Activated naive CD8-positive, alpha-beta T cell (primary cell): Measurements from ENCODE around the gene PSMA5.
"Not testable (repeated sequence)": the region's sequence is repeated elsewhere in the genome, so short reads cannot be mapped to it uniquely, and the experiment has no call there.

Source experiments
- H3K27ac Mint-ChIP-seq: one replicate; pipeline ENCODE4 v1.8.0; 2021; ENCODE audit warnings: mixed read lengths
- H3K27me3 Mint-ChIP-seq: one replicate; pipeline ENCODE4 v1.8.0; 2021; ENCODE audit warnings: mixed read lengths
- H3K36me3 Mint-ChIP-seq: one replicate; pipeline ENCODE4 v1.8.0; 2021; ENCODE audit warnings: mixed read lengths
- H3K4me1 Mint-ChIP-seq: one replicate; pipeline ENCODE4 v1.8.0; 2021; ENCODE audit warnings: low read depth, mixed read lengths
- H3K4me3 Mint-ChIP-seq: one replicate; pipeline ENCODE4 v1.8.0; 2021; ENCODE audit warnings: mild to moderate bottlenecking, mixed read lengths
- H3K9me3 Mint-ChIP-seq: one replicate; pipeline ENCODE4 v1.8.0; 2021; ENCODE audit warnings: low read depth, mixed read lengths

Gene PSMA5

DNA sequence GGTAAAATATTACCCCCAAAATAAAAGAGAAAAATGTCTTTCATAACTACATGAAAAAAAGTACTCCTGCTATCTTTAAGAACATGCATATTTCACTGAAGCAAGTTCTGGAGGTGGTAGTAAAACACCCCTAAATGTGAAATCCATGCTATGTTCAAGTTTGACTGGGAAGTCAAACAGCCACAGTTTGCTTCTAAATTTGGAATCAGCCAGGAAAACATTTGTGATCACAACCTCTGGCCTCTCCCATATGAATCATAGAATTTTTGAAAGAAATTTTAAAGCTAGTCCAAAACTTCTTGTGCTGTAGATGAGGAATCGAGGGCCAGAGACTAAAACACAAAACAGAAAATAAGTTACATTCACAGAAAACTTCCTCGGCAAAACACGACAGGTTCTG lies 35.1 kb downstream of the PSMA5 start:
- Mint-ChIP-seq H3K36me3 (no peaks in the 10 kb centered on the region), H3K4me3 (no peak overlapping the region), H3K27me3 (peaks cover 27% of the 10 kb centered on the region), H3K27ac (no peak overlapping the region), H3K9me3 (no peaks in the 10 kb centered on the region), H3K4me1 (no peaks in the 10 kb centered on the region)

DNA sequence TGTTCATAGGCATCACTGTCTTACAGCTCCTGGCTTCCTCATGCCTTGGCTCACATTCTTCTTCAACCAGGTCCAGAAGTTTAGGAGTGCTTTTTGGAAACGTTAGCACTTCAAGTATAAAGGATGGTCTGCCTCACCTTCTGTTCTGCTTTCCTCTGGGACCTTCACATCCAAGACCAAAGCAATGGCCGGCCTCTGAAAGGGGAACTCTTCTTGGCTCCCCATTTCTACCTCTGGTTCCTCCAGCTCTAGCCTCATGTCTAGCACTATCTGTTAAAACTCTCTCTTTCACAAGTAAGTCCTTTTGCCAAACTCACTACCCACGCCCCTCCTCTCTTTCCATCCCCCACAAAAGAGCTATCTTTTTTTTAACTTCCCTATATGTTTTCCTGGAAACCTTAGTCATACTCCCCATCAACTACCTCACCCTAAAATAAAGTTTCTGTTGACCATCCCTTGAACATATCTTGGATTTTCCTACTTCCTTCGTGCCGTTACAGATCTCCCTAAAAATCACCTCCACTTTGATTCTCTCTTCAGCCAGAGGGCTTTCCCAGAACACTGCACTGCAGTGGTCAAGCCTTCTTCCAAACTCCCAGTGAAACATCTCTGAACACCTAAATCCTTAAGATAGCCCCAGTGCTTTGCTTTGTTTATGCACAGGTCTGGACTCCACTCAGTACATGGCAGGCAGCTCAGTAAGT lies 36.5 kb downstream of the PSMA5 start:
- Mint-ChIP-seq H3K4me3 (no peak overlapping the region), H3K9me3 (no peaks in the 10 kb centered on the region), H3K4me1 (no peaks in the 10 kb centered on the region), H3K27ac (no peak overlapping the region), H3K27me3 (peaks cover 17% of the 10 kb centered on the region), H3K36me3 (no peaks in the 10 kb centered on the region)

DNA sequence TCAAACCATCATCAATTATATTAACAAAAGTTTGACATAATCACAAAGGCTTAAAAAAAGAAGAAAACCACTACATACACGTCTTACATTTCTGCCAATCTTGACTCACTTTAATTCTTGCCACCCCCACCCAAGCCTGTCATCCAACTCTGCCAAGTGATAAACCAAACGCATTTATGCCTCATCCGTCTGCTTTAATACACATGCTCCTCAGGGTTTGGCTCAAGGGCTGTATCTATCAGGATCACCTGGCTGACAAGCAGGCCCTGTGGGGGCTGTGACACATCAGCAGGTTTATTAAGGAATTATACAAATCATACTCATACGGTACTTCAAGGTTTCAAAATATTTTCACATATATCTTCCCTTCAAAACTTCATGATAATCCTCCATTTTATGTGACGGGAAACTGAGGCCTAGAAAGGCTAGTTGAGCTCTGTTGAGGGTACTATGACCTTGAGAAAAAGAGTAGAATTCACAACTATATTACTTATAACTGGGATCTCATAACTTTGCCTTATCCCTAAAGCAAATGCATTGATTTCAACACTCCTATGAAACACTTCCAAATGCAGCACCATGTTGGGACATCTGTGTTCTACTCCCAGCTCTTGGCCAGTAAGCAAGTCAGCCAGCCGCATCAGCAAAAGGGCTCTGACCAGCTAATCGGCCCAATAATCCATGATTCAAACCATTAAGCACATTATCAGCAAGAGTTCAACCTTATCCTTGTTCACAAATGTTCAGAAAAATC lies 37.2 kb downstream of the PSMA5 start:
- no peak overlapping the region for H3K4me3 Mint-ChIP-seq
- no peak overlapping the region for H3K27ac Mint-ChIP-seq
- no peaks in the 10 kb centered on the region for H3K9me3 Mint-ChIP-seq
- peaks cover 14% of the 10 kb centered on the region for H3K27me3 Mint-ChIP-seq
- H3K36me3 Mint-ChIP-seq, result no peaks in the 10 kb centered on the region
- no peaks in the 10 kb centered on the region for H3K4me1 Mint-ChIP-seq

DNA sequence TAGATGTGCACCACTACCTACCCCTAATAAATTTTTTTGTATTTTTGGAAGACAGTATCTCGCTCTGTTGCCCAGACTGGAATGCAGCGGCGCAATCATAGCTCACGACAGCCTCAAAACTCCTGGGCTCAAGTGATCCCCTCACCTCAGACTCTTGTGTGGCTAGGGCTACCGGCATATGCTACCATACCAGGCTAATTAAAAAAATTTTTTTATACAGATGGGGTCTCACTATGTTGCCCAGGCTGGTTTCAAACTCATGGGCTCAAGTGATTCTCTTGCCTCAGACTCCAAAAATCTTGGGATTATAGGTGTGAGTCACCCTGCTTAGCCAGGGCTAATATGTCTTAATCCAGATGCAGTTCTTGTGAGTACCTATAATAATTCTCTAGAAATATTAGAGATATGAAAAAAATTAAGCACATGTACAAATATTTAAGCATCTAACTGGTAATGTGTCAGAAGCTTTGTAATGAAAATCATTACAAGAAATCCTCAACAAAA lies 38.0 kb downstream of the PSMA5 start:
- Mint-ChIP-seq H3K36me3 (no peaks in the 10 kb centered on the region), H3K27ac (no peak overlapping the region), H3K4me1 (no peaks in the 10 kb centered on the region), H3K9me3 (no peaks in the 10 kb centered on the region), H3K27me3 (peaks cover 11% of the 10 kb centered on the region), H3K4me3 (no peak overlapping the region)

DNA sequence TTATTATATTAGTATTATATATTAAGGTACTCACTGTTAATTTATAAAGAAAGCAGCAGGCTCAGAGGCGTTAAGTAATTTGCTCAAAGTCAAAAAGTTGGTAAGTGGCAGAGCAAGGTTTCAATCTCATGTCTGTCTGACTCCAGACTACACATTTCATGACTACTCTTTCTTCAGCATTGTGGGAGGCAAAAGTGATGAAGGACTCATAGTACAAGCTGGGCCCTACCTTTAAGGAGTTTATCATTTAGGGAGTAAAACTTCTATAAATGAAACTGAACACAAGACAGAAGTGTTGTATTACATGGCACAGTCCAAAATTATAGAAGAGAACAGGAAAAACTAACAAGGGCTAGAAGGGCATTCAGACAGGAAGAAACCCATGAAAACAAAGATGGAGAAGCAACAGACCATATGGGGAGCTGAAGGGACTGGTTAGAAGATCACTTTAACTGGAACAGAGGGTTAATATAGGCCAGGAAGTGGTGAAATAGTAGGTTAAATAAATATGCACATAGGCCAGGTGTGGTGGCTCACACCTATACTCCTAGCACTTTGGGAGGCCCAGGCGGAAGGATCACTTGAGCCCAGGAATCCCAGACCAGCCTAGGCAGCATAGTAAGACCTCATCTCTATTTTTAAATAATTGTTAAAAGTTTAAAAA lies 40.1 kb downstream of the PSMA5 start:
- H3K27ac Mint-ChIP-seq, result no peak overlapping the region
- no peaks in the 10 kb centered on the region for H3K4me1 Mint-ChIP-seq
- no peak overlapping the region for H3K4me3 Mint-ChIP-seq
- peaks cover 5% of the 10 kb centered on the region for H3K27me3 Mint-ChIP-seq
- no peaks in the 10 kb centered on the region for H3K36me3 Mint-ChIP-seq
- H3K9me3 Mint-ChIP-seq, result no peaks in the 10 kb centered on the region

- no peaks in the 10 kb centered on the region for H3K4me1 Mint-ChIP-seq
- H3K4me3 Mint-ChIP-seq, result no peak overlapping the region
- no peak overlapping the region for H3K27ac Mint-ChIP-seq
- H3K9me3 Mint-ChIP-seq, result no peaks in the 10 kb centered on the region
- peaks cover 5% of the 10 kb centered on the region for H3K27me3 Mint-ChIP-seq
- H3K36me3 Mint-ChIP-seq, result no peaks in the 10 kb centered on the region
Measured at GRCh38 chr1:109385417-109385816, 40.8 kb downstream of the PSMA5 start.

DNA sequence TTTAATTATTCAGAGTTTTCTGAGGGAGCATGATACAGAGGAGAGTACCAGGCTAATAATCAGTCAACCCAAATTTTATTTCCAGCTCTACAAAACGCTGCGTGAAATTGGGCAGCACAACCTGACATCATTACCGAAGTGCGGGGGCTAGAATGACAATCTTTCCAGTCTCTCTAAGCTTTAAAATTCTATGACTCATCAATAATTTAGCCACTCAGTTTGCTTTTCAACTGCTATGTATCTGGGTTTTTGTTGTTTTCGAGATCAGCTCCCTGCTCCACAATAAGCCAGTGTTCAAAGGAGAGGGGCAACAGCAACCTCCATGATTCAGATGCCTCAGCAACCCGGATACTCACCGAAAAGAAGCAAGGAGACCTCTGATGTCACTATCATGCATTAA lies 42.4 kb downstream of the PSMA5 start:
- no peaks in the 10 kb centered on the region for H3K36me3 Mint-ChIP-seq
- H3K4me3 Mint-ChIP-seq, result no peak overlapping the region
- H3K4me1 Mint-ChIP-seq, result no peaks in the 10 kb centered on the region
- no peak overlapping the region for H3K27ac Mint-ChIP-seq
- H3K9me3 Mint-ChIP-seq, result no peaks in the 10 kb centered on the region
- peaks cover 1% of the 10 kb centered on the region for H3K27me3 Mint-ChIP-seq

- H3K36me3 Mint-ChIP-seq, result no peaks in the 10 kb centered on the region
- H3K27ac Mint-ChIP-seq, result no peak overlapping the region
- H3K4me1 Mint-ChIP-seq, result no peaks in the 10 kb centered on the region
- no peaks in the 10 kb centered on the region for H3K9me3 Mint-ChIP-seq
- H3K27me3 Mint-ChIP-seq, result peaks cover 1% of the 10 kb centered on the region
- no peak overlapping the region for H3K4me3 Mint-ChIP-seq
Measured at GRCh38 chr1:109383087-109383779, 43.0 kb downstream of the PSMA5 start.

DNA sequence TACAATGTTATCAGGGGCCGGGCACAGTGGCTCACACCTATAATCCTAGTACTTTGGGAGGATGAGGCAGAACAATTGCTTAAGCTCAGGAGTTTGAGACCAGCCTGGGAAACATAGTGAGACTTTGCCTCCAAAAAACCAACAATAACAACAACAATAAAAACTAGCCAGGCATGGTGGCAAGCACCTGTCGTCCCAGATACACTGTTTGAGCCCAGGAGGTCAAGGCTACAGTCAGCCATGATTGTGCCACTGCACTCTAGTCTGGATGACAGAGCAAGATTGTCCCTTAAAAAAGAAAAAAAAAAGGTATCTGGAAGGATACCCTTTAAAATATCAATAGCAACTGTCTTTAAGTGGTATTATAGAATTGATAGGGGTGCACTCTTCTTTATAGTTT lies 44.7 kb downstream of the PSMA5 start:
- Mint-ChIP-seq H3K4me1 (no peaks in the 10 kb centered on the region), H3K36me3 (no peaks in the 10 kb centered on the region), H3K4me3 (no peak overlapping the region), H3K27me3 (no peaks in the 10 kb centered on the region), H3K9me3 (no peaks in the 10 kb centered on the region), H3K27ac (no peak overlapping the region)

- no peak overlapping the region for H3K4me3 Mint-ChIP-seq
Measured at GRCh38 chr1:109379907-109380306, 46.3 kb downstream of the PSMA5 start.

DNA sequence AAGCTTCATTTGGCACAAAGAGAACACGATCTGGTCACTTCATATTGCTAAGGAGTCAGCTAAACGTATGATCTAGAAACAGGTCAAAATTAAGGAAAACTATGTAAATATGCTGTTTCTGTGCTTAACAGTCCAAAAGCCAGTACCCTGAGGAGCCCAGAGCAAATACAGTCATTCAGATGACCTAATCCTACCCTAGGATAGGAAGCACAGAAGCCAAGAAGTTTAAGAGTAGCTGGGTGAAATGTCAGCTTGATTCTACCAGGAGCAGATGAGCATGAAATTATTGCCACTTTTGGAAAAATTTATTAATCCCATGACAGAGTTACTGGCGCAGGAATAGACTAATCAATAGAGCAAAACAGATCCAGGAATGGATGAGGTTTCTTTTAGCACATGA lies 46.8 kb downstream of the PSMA5 start:
- Mint-ChIP-seq H3K36me3 (peaks cover 2% of the 10 kb centered on the region), H3K4me1 (no peaks in the 10 kb centered on the region), H3K27ac (no peak overlapping the region), H3K4me3 (no peak overlapping the region), H3K9me3 (no peaks in the 10 kb centered on the region), H3K27me3 (no peaks in the 10 kb centered on the region)

More at GRCh38 chr1:109379907-109380306, 46.3 kb downstream of the PSMA5 start:
- Mint-ChIP-seq H3K27ac (no peak overlapping the region), H3K9me3 (no peaks in the 10 kb centered on the region), H3K4me1 (no peaks in the 10 kb centered on the region), H3K36me3 (peaks cover 2% of the 10 kb centered on the region), H3K27me3 (no peaks in the 10 kb centered on the region)

GRCh38 chr1:109377698-109378097 lies 48.5 kb downstream of the PSMA5 start:
- no peak overlapping the region for H3K4me3 Mint-ChIP-seq
- no peak overlapping the region for H3K27ac Mint-ChIP-seq
- no peaks in the 10 kb centered on the region for H3K9me3 Mint-ChIP-seq
- peaks cover 4% of the 10 kb centered on the region for H3K4me1 Mint-ChIP-seq
- H3K36me3 Mint-ChIP-seq, result peaks cover 2% of the 10 kb centered on the region
- H3K27me3 Mint-ChIP-seq, result no peaks in the 10 kb centered on the region

- peaks cover 14% of the 10 kb centered on the region for H3K4me1 Mint-ChIP-seq
- not testable (repeated sequence) for H3K4me3 Mint-ChIP-seq, H3K27ac Mint-ChIP-seq, H3K36me3 Mint-ChIP-seq, H3K27me3 Mint-ChIP-seq, H3K9me3 Mint-ChIP-seq
Measured at GRCh38 chr1:109373696-109374095, 52.6 kb downstream of the PSMA5 start.

- Mint-ChIP-seq H3K27me3 (no peaks in the 10 kb centered on the region), H3K4me1 (peaks cover 14% of the 10 kb centered on the region), H3K27ac (no peak overlapping the region), H3K9me3 (no peaks in the 10 kb centered on the region), H3K36me3 (peaks cover 2% of the 10 kb centered on the region), H3K4me3 (no peak overlapping the region)
Measured at GRCh38 chr1:109373126-109373525, 53.1 kb downstream of the PSMA5 start.

DNA sequence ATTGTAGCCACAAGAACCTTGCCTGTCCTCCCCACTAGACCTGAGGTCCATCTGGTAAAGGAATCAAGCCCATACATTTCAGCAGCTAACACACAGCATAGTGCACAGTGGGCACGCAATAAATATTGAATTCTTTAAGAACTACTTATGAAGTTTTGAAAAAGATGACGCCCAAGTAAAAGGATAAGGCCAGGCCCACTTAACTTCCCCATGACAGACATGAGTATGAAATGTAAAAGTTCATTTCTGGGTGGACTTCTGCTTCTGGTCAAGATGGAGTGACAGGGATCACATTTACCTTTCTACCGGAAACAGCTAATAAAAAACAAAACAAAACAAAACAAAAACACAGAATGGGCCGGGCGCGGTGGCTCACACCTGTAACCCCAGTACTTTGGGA lies 54.0 kb downstream of the PSMA5 start:
- Mint-ChIP-seq H3K4me3 (no peak overlapping the region), H3K27me3 (no peaks in the 10 kb centered on the region), H3K36me3 (peaks cover 2% of the 10 kb centered on the region), H3K9me3 (no peaks in the 10 kb centered on the region), H3K27ac (no peak overlapping the region), H3K4me1 (peaks cover 14% of the 10 kb centered on the region)
